Naive thymus-derived CD8-positive, alpha-beta T cell (primary cell): ENCODE measurements around the gene HECTD2. TPM values are rescaled to one million over a fixed set of nuclear protein-coding genes. Genes with fewer than 3 reads are reported as not detected.
"Not testable (repeated sequence)": the region's sequence is repeated elsewhere in the genome, so short reads cannot be mapped to it uniquely, and the experiment has no call there.

Source experiments
- ATAC-seq, 2 donors: fragments of 150-1000 bp; cut with Tn5 transposase in 1 of 2; sonication (Bioruptor Pico), chemical (Tn5 transposase) in 1 of 2; 1 replicate in 1 of 2; 2 replicates in 1 of 2; pipeline ENCODE4 v1.10.0; 2021; ENCODE audit warnings: mild to moderate bottlenecking in 2 of 2, moderate library complexity in 2 of 2
- POLR2A ChIA-PET: fragments of 350-600 bp; sonication (Branson Sonifier 250); formaldehyde crosslinking; loops from one replicate; lab custom pipeline; 2021; ENCODE audit warnings: antibody characterized with exemption; lab: Charles Lee
- DNase-seq, 10 donors: peaks; one replicate each; pipeline versions ENCODE4 v3.0.0 to v3.0.0-alpha.2; 2020 to 2022
- H3K27ac Mint-ChIP-seq, 10 donors: one replicate each; pipeline ENCODE4 v1.8.0; 2020 to 2022; ENCODE audit warnings: mild to moderate bottlenecking in 10 of 10, mixed read lengths in 10 of 10, moderate library complexity in 4 of 10, inconsistent platforms in 1 of 10
- H3K27me3 Mint-ChIP-seq, 5 donors: one replicate each; pipeline ENCODE4 v1.8.0; 2021 to 2022; ENCODE audit warnings: mixed read lengths in 5 of 5
- H3K36me3 Mint-ChIP-seq, 3 donors: one replicate each; pipeline ENCODE4 v1.8.0; 2020 to 2022; ENCODE audit warnings: mixed read lengths in 3 of 3, mild to moderate bottlenecking in 2 of 3, inconsistent platforms in 1 of 3
- H3K4me1 Mint-ChIP-seq, 4 donors: one replicate each; pipeline ENCODE4 v1.8.0; 2021 to 2022; ENCODE audit warnings: mixed read lengths in 4 of 4
- H3K4me3 Mint-ChIP-seq, 10 donors: one replicate each; pipeline ENCODE4 v1.8.0; 2020 to 2022; ENCODE audit warnings: mild to moderate bottlenecking in 10 of 10, mixed read lengths in 10 of 10, moderate library complexity in 6 of 10, inconsistent platforms in 1 of 10
- H3K9me3 Mint-ChIP-seq, 9 donors: one replicate each; pipeline ENCODE4 v1.8.0; 2020 to 2022; ENCODE audit warnings: mixed read lengths in 9 of 9, mild to moderate bottlenecking in 3 of 9, inconsistent platforms in 1 of 9, moderate library complexity in 1 of 9
- polyA plus RNA-seq, 3 donors: library from polyadenylated mRNA; unstranded; fragments of 300-500 nt; fragmentation: Illumina TruSeq; gene quantifications; one replicate each; pipeline ENCODE4 v1.2.3, GENCODE V29; 2021
- total RNA-seq, 8 experiments: library from RNA in 2 of 8; stranded (reverse) in 2 of 8; gene quantifications; one replicate each; pipeline ENCODE4 v1.2.3 and lab custom pipeline; 2021 to 2026

HECTD2 gene
- total and polyA plus RNA-seq, 5 experiments from 2014 or later = 0.35 to 6.7 (median 0.62) TPM

- H3K27me3 Mint-ChIP-seq = peaks cover under 1 to 18% (median 11%) of the 10 kb centered on the region in 5 donors
- H3K9me3 Mint-ChIP-seq, POLR2A ChIA-PET, H3K36me3 Mint-ChIP-seq, H3K4me1 Mint-ChIP-seq, ATAC-seq, H3K4me3 Mint-ChIP-seq, H3K27ac Mint-ChIP-seq, DNase-seq: not testable (repeated sequence)
Observed at GRCh38 chr10:91534789-91535188, 124.6 kb downstream of the HECTD2 start.

GRCh38 chr10:91536111-91536510, 126.0 kb downstream of the HECTD2 start:
- POLR2A ChIA-PET = no interaction called here
- DNase-seq (no peak), ATAC-seq (no peak)
- Mint-ChIP-seq H3K4me3 (no peak overlapping the region), H3K4me1 (no peaks in the 10 kb centered on the region), H3K27ac (no peak overlapping the region), H3K9me3 (peaks cover 0 to 6% (median 0%) of the 10 kb centered on the region in 9 donors), H3K27me3 (peaks cover 0 to 11% (median 6%) of the 10 kb centered on the region in 5 donors), H3K36me3 (no peaks in the 10 kb centered on the region)

GRCh38 chr10:91536733-91537132, 126.6 kb downstream of the HECTD2 start:
- Mint-ChIP-seq H3K27ac (no peak overlapping the region), H3K36me3 (no peaks in the 10 kb centered on the region), H3K9me3 (peaks cover 0 to 6% (median 0%) of the 10 kb centered on the region in 9 donors), H3K4me3 (no peak overlapping the region), H3K27me3 (peaks cover 0 to 11% (median 5%) of the 10 kb centered on the region in 5 donors), H3K4me1 (no peaks in the 10 kb centered on the region)
- POLR2A ChIA-PET = no interaction called here
- no peak for DNase-seq
- ATAC-seq = no peak

GRCh38 chr10:91537614-91538383, 127.7 kb downstream of the HECTD2 start:
- POLR2A ChIA-PET = no interaction called here
- Mint-ChIP-seq H3K27ac (no peak overlapping the region), H3K4me3 (no peak overlapping the region), H3K4me1 (no peaks in the 10 kb centered on the region), H3K27me3 (peaks cover 0 to 13% (median 7%) of the 10 kb centered on the region in 5 donors), H3K36me3 (no peaks in the 10 kb centered on the region), H3K9me3 (peaks cover 0 to 6% (median 0%) of the 10 kb centered on the region in 9 donors)
- ATAC-seq (no peak), DNase-seq (no peak)

GRCh38 chr10:91539930-91540329, 129.8 kb downstream of the HECTD2 start:
- Mint-ChIP-seq H3K4me1 (no peaks in the 10 kb centered on the region), H3K27me3 (peaks cover 2 to 12% (median 7%) of the 10 kb centered on the region in 5 donors), H3K27ac (no peak overlapping the region), H3K9me3 (peaks cover 0 to 6% (median 0%) of the 10 kb centered on the region in 9 donors), H3K4me3 (no peak overlapping the region), H3K36me3 (no peaks in the 10 kb centered on the region)
- POLR2A ChIA-PET = no interaction called here
- ATAC-seq = no peak
- DNase-seq = no peak

GRCh38 chr10:91540733-91541132, 130.6 kb downstream of the HECTD2 start:
- no peak for ATAC-seq
- H3K27me3 Mint-ChIP-seq = peaks cover 2 to 12% (median 7%) of the 10 kb centered on the region in 5 donors
- H3K4me3 Mint-ChIP-seq = no peak overlapping the region
- H3K9me3 Mint-ChIP-seq = peaks cover 0 to 6% (median 0%) of the 10 kb centered on the region in 9 donors
- H3K27ac Mint-ChIP-seq = no peak overlapping the region
- H3K36me3 Mint-ChIP-seq = no peaks in the 10 kb centered on the region
- no peaks in the 10 kb centered on the region for H3K4me1 Mint-ChIP-seq
- no peak for DNase-seq
- POLR2A ChIA-PET = interaction anchor here (0.6 kb wide), 1 partner anchor 1162 kb away, joined by 3 read pairs; no protein-coding TSS in a partner anchor

- H3K27me3 Mint-ChIP-seq = peaks cover 2 to 15% (median 7%) of the 10 kb centered on the region in 5 donors
- POLR2A ChIA-PET = interaction anchor here (0.6 kb wide), 1 partner anchor 1161 kb away, joined by 3 read pairs; no protein-coding TSS in a partner anchor
- H3K4me1 Mint-ChIP-seq = no peaks in the 10 kb centered on the region
- ATAC-seq = no peak
- no peak for DNase-seq
- no peak overlapping the region for H3K4me3 Mint-ChIP-seq
- no peak overlapping the region for H3K27ac Mint-ChIP-seq
- no peaks in the 10 kb centered on the region for H3K36me3 Mint-ChIP-seq
- H3K9me3 Mint-ChIP-seq = peaks cover 0 to 6% (median 0%) of the 10 kb centered on the region in 9 donors
Observed at GRCh38 chr10:91541481-91541880, 131.3 kb downstream of the HECTD2 start.

- H3K27me3 Mint-ChIP-seq = peaks cover 2 to 12% (median 7%) of the 10 kb centered on the region in 5 donors
- no peak overlapping the region for H3K27ac Mint-ChIP-seq
- no peaks in the 10 kb centered on the region for H3K4me1 Mint-ChIP-seq
- H3K4me3 Mint-ChIP-seq = no peak overlapping the region
- H3K36me3 Mint-ChIP-seq = no peaks in the 10 kb centered on the region
- H3K9me3 Mint-ChIP-seq = no peaks in the 10 kb centered on the region
- DNase-seq = no peak
- POLR2A ChIA-PET = no interaction called here
- no peak for ATAC-seq
Observed at GRCh38 chr10:91545384-91545783, 135.2 kb downstream of the HECTD2 start.

- Mint-ChIP-seq H3K36me3 (no peaks in the 10 kb centered on the region), H3K27ac (no peak overlapping the region), H3K4me1 (no peaks in the 10 kb centered on the region), H3K4me3 (no peak overlapping the region), H3K27me3 (peaks cover 2 to 12% (median 7%) of the 10 kb centered on the region in 5 donors), H3K9me3 (no peaks in the 10 kb centered on the region)
- ATAC-seq (no peak), DNase-seq (no peak)
- POLR2A ChIA-PET = no interaction called here
Observed at GRCh38 chr10:91545838-91546237, 135.7 kb downstream of the HECTD2 start.

GRCh38 chr10:91549262-91549661, 139.1 kb downstream of the HECTD2 start:
- POLR2A ChIA-PET = no interaction called here
- no peak overlapping the region for H3K4me3 Mint-ChIP-seq

GRCh38 chr10:91550021-91550420, 139.9 kb downstream of the HECTD2 start:
- DNase-seq (no peak), ATAC-seq (no peak)
- H3K9me3 Mint-ChIP-seq = no peaks in the 10 kb centered on the region
- no peak overlapping the region for H3K27ac Mint-ChIP-seq
- peaks cover 0 to under 1% (median 0%) of the 10 kb centered on the region in 4 donors for H3K4me1 Mint-ChIP-seq
- H3K36me3 Mint-ChIP-seq = no peaks in the 10 kb centered on the region
- POLR2A ChIA-PET = no interaction called here
- no peak overlapping the region for H3K4me3 Mint-ChIP-seq
- H3K27me3 Mint-ChIP-seq = peaks cover 0 to 12% (median 3%) of the 10 kb centered on the region in 5 donors

More at GRCh38 chr10:91549262-91549661, 139.1 kb downstream of the HECTD2 start:
- Mint-ChIP-seq H3K9me3 (no peaks in the 10 kb centered on the region), H3K4me1 (no peaks in the 10 kb centered on the region), H3K36me3 (no peaks in the 10 kb centered on the region), H3K27ac (no peak overlapping the region), H3K27me3 (peaks cover 2 to 12% (median 3%) of the 10 kb centered on the region in 5 donors)
- ATAC-seq = no peak
- DNase-seq = no peak

- ATAC-seq (no peak), DNase-seq (no peak)
- Mint-ChIP-seq H3K27ac (no peak overlapping the region), H3K4me3 (no peak overlapping the region), H3K4me1 (peaks cover 0 to 2% (median 0%) of the 10 kb centered on the region in 4 donors), H3K9me3 (no peaks in the 10 kb centered on the region), H3K36me3 (no peaks in the 10 kb centered on the region), H3K27me3 (peaks cover 0 to 12% (median 3%) of the 10 kb centered on the region in 5 donors)
- POLR2A ChIA-PET = no interaction called here
Observed at GRCh38 chr10:91551856-91552255, 141.7 kb downstream of the HECTD2 start.

GRCh38 chr10:91552274-91553095, 142.3 kb downstream of the HECTD2 start:
- no peak for ATAC-seq
- Mint-ChIP-seq H3K36me3 (no peaks in the 10 kb centered on the region), H3K9me3 (no peaks in the 10 kb centered on the region), H3K27me3 (peaks cover 0 to 12% (median 3%) of the 10 kb centered on the region in 5 donors), H3K4me1 (peaks cover 0 to 2% (median 0%) of the 10 kb centered on the region in 4 donors), H3K27ac (no peak overlapping the region), H3K4me3 (no peak overlapping the region)
- POLR2A ChIA-PET = no interaction called here
- no peak for DNase-seq
